Ishikawa (cell line): ENCODE measurements around the gene COG3.

Source experiments
- CEBPB ChIP-seq: IDR thresholded peaks from 2 replicates; pipeline ENCODE4 v1.6.1; 2012
- CREB1 ChIP-seq: IDR thresholded peaks from 2 replicates; pipeline ENCODE4 v1.6.1; 2012; ENCODE audit warnings: low read depth
- EGR1 ChIP-seq: IDR thresholded peaks from 2 replicates; pipeline ENCODE4 v1.6.1; 2012
- EP300 ChIP-seq: IDR thresholded peaks from 2 replicates; pipeline ENCODE4 v1.6.1; 2012; ENCODE audit warnings: borderline replicate concordance
- FOXM1 ChIP-seq: IDR thresholded peaks from 2 replicates; pipeline ENCODE4 v1.6.1; 2012; ENCODE audit warnings: low read depth, borderline replicate concordance
- MAX ChIP-seq: IDR thresholded peaks from 2 replicates; pipeline ENCODE4 v1.6.1; 2012
- NFIC ChIP-seq: IDR thresholded peaks from 2 replicates; pipeline ENCODE4 v1.6.1; 2012
- RAD21 ChIP-seq: IDR thresholded peaks from 2 replicates; pipeline ENCODE4 v1.6.1; 2012; ENCODE audit warnings: low read depth
- REST ChIP-seq: IDR thresholded peaks from 2 replicates; pipeline ENCODE4 v1.6.1; 2012; ENCODE audit warnings: low read depth, mild to moderate bottlenecking
- TAF1 ChIP-seq: IDR thresholded peaks from 2 replicates; pipeline ENCODE4 v1.6.1; 2012; ENCODE audit warnings: low read depth, mild to moderate bottlenecking
- TCF12 ChIP-seq: IDR thresholded peaks from 2 replicates; pipeline ENCODE4 v1.6.1; 2012; ENCODE audit warnings: low read depth
- TEAD4 ChIP-seq: IDR thresholded peaks from 2 replicates; pipeline ENCODE4 v1.6.1; 2012
- USF1 ChIP-seq: IDR thresholded peaks from 2 replicates; pipeline ENCODE4 v1.6.1; 2012
- YY1 ChIP-seq: IDR thresholded peaks from 2 replicates; pipeline ENCODE4 v1.6.1; 2012; ENCODE audit warnings: low read depth
- ZBTB7A ChIP-seq: IDR thresholded peaks from 2 replicates; pipeline ENCODE4 v1.6.1; 2012; ENCODE audit warnings: low read depth

The COG3 gene

GRCh38 chr13:45564133-45564776, 99.5 kb downstream of the COG3 start:
- TF ChIP-seq EGR1 (no peak), TEAD4 (no peak), CEBPB (no peak), CREB1 (no peak), ZBTB7A (no peak), TCF12 (no peak), YY1 (no peak)

GRCh38 chr13:45565331-45565730, 100.6 kb downstream of the COG3 start:
- TF ChIP-seq NFIC (no peak), CEBPB (no peak), EP300 (no peak), USF1 (no peak), CREB1 (no peak), ZBTB7A (no peak), YY1 (no peak), EGR1 (no peak), RAD21 (no peak), MAX (no peak), TEAD4 (no peak)

- TF ChIP-seq EGR1 = no peak
These were observed 110.5 kb downstream of the COG3 start for GRCh38 chr13:45575146-45575829.

- TF ChIP-seq ZBTB7A (no peak), TAF1 (no peak), TEAD4 (no peak), USF1 (no peak), NFIC (no peak), REST (no peak), EGR1 (no peak), MAX (no peak), TCF12 (no peak), FOXM1 (no peak)
These were observed 111.1 kb downstream of the COG3 start for GRCh38 chr13:45575830-45576180.

GRCh38 chr13:45576466-45576865, 111.7 kb downstream of the COG3 start:
- TF ChIP-seq FOXM1 = no peak
- TF ChIP-seq CREB1 = no peak

- TF ChIP-seq CREB1 = no peak
- TF ChIP-seq EGR1 = no peak
- no peak for TF ChIP-seq TEAD4
- no peak for TF ChIP-seq REST
- TF ChIP-seq TCF12 = no peak
- no peak for TF ChIP-seq CEBPB
- TF ChIP-seq RAD21 = no peak
- TF ChIP-seq USF1 = no peak
- no peak for TF ChIP-seq ZBTB7A
These were observed 117.8 kb downstream of the COG3 start for GRCh38 chr13:45582408-45583076.
